ENCODE results near the gene SLC25A26.
"Not testable (repeated sequence)": the region's sequence is repeated elsewhere in the genome, so short reads cannot be mapped to it uniquely, and the experiment has no call there.

Gene SLC25A26

DNA sequence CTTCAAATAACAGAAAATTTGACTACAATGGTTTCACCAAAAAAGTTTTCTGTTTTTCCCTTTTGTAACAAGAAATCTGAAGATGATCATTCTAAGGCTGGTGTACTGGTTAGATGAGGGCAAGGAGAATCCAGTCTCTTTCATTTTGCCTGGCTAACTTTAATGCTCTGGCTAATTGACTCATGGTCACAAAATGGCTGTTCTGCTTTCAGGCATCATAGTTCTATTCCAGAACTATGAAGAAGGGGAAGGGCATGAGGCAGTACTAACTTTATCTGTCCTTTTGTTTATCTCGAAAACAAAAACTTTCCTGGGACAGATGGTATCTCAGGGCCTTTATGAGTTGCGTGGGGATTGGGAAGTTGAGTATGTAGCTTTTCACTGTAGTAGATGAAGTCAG, 50.4 kb downstream of the SLC25A26 start:
- DNase-seq, result no peak

DNA sequence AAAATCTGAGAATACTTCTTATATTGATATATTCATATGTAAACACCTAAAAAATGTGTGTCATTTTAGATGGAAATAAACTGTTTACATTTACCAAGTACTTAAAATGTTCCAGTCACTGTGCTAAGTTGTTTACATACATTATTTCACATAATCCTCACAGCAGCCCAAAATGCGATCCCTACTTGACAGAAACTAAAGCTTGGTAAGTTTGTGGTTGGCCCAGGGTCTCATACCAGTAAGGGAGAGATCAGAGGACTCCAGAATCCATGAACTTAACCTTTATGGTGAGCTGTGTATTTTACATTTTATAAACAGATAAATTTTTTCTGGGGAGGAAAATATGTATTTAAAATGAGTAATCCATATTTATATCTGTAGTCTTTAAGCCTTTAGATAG, 51.2 kb downstream of the SLC25A26 start:
- no peak for DNase-seq

DNA sequence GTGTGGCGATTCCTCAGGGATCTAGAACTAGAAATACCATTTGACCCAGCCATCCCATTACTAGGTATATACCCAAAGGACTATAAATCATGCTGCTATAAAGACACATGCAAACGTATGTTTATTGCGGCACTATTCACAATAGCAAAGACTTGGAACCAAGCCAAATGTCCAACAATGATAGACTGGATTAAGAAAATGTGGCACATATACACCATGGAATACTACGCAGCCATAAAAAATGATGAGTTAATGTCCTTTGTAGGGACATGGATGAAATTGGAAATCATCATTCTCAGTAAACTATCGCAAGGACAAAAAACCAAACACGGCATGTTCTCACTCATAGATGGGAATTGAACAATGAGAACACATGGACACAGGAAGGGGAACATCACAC, 54.0 kb downstream of the SLC25A26 start:
- DNase-seq, result not testable (repeated sequence)

- peak; percentile 60 for DNase-seq
Measured at GRCh38 chr3:66276705-66277274, 56.0 kb downstream of the SLC25A26 start.

DNA sequence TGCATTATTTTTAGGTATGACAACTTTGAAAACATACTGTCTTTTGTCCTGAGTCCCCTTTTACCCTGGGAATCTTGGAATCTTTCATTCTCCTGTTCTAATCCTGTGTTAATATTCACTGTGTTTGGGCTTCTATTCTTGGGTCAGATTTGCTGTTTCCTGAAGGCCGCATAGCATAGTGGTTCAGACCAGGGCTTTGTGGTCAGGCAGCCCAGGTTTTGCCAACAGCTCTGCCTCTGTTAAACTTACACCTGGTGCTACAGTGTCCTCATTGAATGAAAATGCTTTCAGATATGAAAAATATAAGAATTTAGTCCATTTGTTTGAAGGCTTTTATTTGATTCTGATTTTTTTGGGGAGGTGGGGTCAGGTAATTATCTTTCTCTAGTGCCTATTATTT, 58.4 kb downstream of the SLC25A26 start:
- no peak for DNase-seq

GRCh38 chr3:66280304-66280703, 59.5 kb downstream of the SLC25A26 start:
- DNase-seq, result no peak

DNA sequence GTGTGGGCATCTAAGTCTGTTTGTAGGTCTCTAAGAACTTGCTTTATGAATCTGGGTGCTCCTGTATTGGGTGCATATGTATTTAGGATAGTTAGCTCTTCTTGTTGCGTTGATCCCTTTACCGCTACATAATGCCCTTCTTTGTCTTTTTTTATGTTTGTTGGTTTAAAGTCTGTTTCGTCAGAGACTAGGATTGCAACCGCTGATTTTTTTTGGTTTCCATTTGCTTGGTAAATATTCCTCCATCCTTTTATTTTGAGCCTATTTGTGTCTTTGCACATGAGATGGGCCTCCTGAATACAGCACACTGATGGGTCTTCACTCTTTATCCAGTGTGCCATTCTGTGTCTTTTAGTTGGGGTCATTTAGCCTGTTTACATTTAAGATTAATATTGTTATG, 71.1 kb downstream of the SLC25A26 start:
- DNase-seq, result not testable (repeated sequence)

GRCh38 chr3:66297260-66297873, 76.6 kb downstream of the SLC25A26 start:
- no peak for DNase-seq

DNA sequence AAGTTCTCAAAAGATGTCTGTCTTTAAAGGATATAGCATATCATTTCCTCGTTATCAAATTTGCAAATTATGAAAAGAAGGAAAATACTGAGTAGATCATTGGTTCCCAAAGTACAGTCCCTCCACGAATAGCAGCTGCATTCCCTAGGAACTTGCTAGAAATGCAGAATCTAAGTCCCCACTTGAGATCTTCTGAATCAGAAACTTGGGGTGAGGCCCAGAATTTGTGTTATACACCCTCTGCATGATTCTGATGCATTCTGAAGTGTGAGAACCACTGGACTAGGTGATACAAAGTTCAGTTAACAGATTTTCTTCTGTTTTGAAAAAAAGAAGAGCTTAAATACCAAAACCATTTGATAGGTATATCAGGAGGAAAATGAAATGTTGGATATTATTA, 77.1 kb downstream of the SLC25A26 start:
- no peak for DNase-seq

DNA sequence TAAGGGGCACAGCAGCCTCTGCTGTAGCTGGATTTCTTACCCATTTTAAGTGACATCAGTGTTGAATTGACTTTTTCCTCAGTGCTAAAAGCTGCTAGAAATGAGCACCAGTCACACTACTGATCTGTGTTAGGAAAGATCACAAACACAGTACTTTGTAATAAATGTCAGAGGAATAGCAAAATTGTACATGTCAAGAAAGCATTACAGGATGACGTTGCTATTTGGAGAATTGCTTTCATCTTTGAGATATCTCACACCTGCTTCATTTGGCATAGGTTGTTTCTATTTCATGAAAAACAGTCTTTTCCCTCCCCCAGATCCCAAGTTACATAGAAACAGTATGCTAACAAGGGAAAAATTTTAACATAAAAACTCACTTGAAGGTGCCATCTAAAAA, 77.8 kb downstream of the SLC25A26 start:
- no peak for DNase-seq

DNA sequence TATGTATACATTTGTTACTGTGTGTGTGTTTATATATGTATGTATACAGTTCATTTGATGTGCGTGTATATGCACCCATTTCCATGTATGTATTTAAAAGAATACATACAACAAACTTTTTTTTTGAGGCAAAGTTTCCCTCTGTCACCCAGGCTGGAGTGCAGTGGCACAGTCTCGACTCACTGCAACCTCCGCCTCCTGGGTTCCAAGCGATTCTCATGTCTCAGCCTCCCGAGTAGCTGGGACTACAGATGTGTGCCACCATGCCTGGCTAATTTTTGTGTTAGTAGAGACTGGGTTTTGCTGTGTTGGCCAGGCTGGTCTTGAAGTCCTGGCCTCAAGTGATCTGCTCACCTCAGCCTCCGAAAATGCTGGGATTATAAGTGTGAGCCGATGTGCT, 78.3 kb downstream of the SLC25A26 start:
- not testable (repeated sequence) for DNase-seq

DNA sequence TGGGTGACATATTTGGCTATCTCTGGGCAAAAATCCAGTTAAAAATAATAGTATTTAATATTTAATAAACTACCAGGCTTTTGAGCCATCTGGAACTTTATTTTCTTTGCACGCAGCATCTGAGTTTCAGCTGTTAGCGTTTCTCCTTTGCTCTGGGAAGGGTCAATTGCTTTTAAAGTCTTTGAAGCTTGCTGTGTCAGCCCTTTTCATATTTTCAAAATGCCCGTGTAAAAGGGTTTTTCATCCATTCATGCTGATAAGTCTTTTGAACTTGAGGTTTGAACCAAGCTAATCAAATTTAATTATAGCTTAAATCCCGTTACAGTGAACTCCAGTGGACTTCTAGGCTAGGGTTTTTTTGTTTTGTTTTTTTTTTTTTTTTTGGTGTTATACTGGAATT, 79.1 kb downstream of the SLC25A26 start:
- no peak for DNase-seq

DNA sequence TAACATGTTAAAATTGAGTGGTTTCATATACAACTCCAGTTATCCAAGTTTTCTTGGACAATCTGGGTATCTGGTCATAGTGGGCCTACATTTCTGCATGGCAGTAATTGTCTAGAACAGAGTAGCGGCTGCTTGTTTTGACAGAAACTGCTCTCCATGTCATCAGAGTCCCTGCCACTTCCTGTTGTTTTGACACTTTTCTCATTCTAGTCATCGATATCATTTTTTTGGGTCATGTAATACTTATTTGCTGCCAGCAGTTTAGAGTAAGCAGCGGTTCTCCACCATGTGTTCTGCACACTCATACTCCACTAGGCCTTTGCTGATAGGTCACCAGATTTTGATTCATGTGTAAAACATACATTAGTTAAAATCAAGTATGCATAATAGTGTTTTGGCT, 81.5 kb downstream of the SLC25A26 start:
- no peak for DNase-seq

DNA sequence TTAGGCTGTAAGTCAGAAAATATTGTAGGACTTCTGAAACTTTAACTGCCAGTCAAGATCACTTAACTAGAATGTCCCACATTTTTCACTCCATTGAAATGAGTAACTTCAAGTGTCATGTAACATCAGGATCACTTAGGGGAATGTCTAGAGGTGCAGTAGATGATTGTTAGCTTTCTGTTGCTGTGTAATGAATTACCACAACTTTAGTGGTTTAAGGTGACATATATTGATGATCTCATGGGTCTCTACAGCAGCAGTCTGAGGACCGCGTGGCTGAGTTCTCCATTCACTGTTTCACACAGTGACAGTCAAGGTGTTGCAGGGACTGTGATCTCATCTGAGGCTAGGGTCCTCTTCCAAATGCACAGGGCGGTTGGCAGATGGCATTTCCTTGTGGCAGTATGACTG, 82.7 kb downstream of the SLC25A26 start:
- no peak for DNase-seq

DNA sequence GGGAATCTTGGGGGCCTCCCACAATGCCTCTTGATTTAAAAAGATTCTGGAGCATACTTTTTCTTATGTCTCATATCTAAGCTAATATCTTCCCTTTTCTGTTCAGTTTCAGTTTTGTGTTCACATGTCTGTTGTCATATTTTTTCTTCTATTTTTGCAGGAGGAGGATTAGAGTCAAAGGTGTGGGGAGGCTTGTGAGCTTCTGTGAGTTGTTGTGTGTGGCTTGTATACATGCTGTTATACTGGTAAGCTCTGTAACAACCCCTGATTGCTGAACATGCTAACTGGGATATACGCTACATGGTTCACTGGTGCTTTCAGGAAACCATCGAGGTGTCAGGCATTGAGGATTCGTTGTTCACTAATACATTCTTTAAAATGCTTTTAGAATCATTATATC, 83.5 kb downstream of the SLC25A26 start:
- no peak for DNase-seq

GRCh38 chr3:66306086-66306485, 85.3 kb downstream of the SLC25A26 start:
- DNase-seq, result not testable (repeated sequence)

- not testable (repeated sequence) for DNase-seq
Measured at GRCh38 chr3:66306991-66307390, 86.2 kb downstream of the SLC25A26 start.

DNA sequence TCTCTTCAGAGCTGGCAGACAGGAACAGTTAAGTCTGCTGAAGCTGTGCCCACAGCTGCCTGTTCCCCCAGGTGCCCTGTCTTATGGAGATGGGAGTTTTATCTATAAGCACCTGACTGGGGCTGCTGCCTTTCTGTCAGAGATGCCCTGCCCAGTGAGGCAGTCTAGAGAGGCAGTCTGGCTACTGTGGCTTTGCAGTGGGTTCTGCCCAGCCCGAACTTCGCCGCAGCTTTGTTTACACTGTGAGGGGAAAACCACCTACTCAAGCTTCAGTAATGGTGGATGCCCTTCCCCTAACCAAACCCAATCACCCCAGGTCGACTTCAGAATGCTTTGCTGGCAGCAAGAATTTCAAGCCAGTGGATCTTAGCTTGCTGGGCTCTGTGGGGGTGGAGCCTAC, 91.2 kb downstream of the SLC25A26 start:
- no peak for DNase-seq

GRCh38 chr3:66314455-66314854, 93.7 kb downstream of the SLC25A26 start:
- DNase-seq, result no peak

DNA sequence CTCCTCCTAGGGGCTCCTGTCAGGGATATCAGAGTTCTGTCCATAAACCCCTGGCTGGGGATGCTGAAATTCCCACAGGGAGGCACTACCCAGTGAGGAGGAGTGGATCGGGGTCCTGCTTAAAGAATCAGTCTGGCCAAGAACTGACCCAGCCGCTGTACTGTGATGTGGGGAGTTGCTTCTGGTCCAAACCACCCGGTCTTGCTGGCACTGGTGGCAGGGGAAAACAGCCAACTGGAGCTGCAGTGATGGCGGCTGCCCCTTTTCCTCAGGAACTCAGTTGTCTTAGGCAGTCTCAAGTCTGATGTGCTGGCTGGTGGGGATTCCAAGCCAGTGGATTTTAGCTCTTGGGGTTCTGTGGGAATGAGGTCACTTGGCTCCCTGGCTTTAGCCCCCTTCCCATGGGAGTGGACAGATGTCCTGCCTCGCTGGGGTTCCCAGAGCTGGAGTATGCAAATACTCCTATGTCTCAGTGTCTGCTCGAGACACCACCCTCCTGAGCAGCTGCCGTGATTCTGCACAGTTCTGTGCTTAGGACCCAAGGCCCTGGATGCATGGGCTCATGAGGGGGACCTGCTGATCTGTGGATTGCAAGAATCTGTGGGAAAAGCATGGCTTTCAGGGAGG, 97.1 kb downstream of the SLC25A26 start:
- no peak for DNase-seq

DNA sequence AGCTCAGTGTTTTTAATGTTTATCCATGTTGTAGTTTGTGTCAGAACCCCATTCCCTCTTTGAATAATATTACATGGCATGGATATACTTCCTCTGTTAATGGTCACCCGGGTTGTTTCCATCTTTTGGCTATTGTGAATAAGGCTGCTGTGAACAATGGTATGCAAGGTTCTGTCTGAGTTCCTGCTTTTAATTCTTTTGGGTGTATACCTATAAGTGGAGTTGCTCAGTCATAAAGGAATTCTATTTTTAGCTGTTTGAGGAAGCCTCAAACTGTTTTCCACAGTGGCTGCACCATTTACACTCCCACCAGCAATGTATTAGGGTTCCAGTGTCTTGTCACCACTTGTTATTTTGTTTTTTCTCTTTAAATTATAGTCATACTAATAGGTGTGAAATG, 99.6 kb downstream of the SLC25A26 start:
- no peak for DNase-seq

- no peak for DNase-seq
Measured at GRCh38 chr3:66322436-66322835, 101.6 kb downstream of the SLC25A26 start.

GRCh38 chr3:66326340-66326739, 105.5 kb downstream of the SLC25A26 start:
- DNase-seq, result no peak

GRCh38 chr3:66335671-66336070, 114.9 kb downstream of the SLC25A26 start:
- DNase-seq, result no peak

DNA sequence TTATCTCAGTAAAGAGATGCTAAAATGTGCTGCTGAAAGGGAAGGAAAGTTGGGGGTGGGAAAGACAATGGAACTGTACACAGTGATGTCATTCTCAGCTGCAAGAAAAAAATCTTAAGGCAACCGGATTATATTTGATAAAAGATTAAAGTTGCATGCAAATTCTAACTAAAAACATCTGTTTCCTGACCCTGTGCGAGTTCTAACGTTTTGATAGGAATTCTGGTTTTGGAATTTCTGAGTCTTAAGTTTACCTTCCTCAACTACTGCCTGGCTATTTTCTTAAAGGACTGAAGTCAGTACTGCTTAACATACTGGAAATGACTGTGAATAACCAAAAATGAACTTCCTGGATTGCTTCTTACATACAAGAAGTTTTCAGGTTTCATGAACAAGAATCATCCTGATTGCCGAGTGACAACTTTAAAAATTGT, 115.5 kb downstream of the SLC25A26 start:
- DNase-seq, result no peak

Data from RPMI8226 (cell line).